WTC11 (cell line): ENCODE data around the gene RUBCN.
"Not testable (repeated sequence)": the region's sequence is repeated elsewhere in the genome, so short reads cannot be mapped to it uniquely, and the experiment has no call there.

Experiments
- AFF4 ChIP-seq: sonication (generic); formaldehyde crosslinking; IDR thresholded peaks from 2 replicates; pipeline ENCODE4 v1.8.1; 2023; ENCODE audit warnings: mild to moderate bottlenecking, missing genetic modification reagents, borderline replicate concordance
- ATF2 ChIP-seq: sonication (generic); formaldehyde crosslinking; IDR thresholded peaks from 2 replicates; pipeline ENCODE4 v1.8.1; 2022; ENCODE audit warnings: low read depth, missing genetic modification reagents, borderline replicate concordance
- ELF4 ChIP-seq: sonication (generic); formaldehyde crosslinking; IDR thresholded peaks from 2 replicates; pipeline ENCODE4 v1.8.1; 2022; ENCODE audit warnings: low read depth, mild to moderate bottlenecking, moderate library complexity, missing genetic modification reagents
- JAZF1 ChIP-seq: fragments of 250-450 bp; sonication (Bioruptor Pico); IDR thresholded peaks from 2 replicates; pipeline ENCODE4 v1.9.0; 2021; ENCODE audit warnings: moderate library complexity, mild to moderate bottlenecking, inconsistent platforms
- NFATC4 ChIP-seq: fragments of 250-450 bp; sonication (Bioruptor Pico); IDR thresholded peaks from 2 replicates; pipeline ENCODE4 v1.9.0; 2021; ENCODE audit warnings: mild to moderate bottlenecking
- NR3C1 ChIP-seq: sonication (generic); formaldehyde crosslinking; conservative IDR thresholded peaks from 2 replicates; pipeline ENCODE4 v1.8.1; 2023; ENCODE audit warnings: low read depth, mild to moderate bottlenecking, missing genetic modification reagents
- SMAD3 ChIP-seq: sonication (generic); formaldehyde crosslinking; IDR thresholded peaks from 2 replicates; pipeline ENCODE4 v1.8.0; 2022; ENCODE audit warnings: missing genetic modification reagents, mild to moderate bottlenecking, borderline replicate concordance
- SOX15 ChIP-seq: fragments of 250-450 bp; sonication (Bioruptor Pico); IDR thresholded peaks from 2 replicates; pipeline ENCODE4 v1.9.0; 2021; ENCODE audit warnings: mild to moderate bottlenecking
- TCF7 ChIP-seq: sonication (generic); formaldehyde crosslinking; IDR thresholded peaks from 2 replicates; pipeline ENCODE4 v1.8.0; 2022; ENCODE audit warnings: mild to moderate bottlenecking, low read depth, missing genetic modification reagents, moderate library complexity
- USF2 ChIP-seq: sonication (generic); formaldehyde crosslinking; IDR thresholded peaks from 2 replicates; pipeline ENCODE4 v1.8.1; 2023; ENCODE audit warnings: mild to moderate bottlenecking, missing genetic modification reagents, moderate library complexity
- TF ChIP-seq, protein P1 (sequence below): sonication (generic); formaldehyde crosslinking; IDR thresholded peaks from 2 replicates; pipeline ENCODE4 v1.8.1; 2022; ENCODE audit warnings: mild to moderate bottlenecking, missing genetic modification reagents, moderate library complexity, borderline replicate concordance
- TF ChIP-seq, protein P2 (sequence below): sonication (generic); formaldehyde crosslinking; IDR thresholded peaks from 2 replicates; pipeline ENCODE4 v1.8.0; 2022; ENCODE audit warnings: mild to moderate bottlenecking, missing genetic modification reagents
- TF ChIP-seq, protein P3 (sequence below): fragments of 200-600 bp; IDR thresholded peaks from 2 replicates; pipeline ENCODE4 v1.8.0; 2022; ENCODE audit warnings: antibody characterized with exemption

DNA sequence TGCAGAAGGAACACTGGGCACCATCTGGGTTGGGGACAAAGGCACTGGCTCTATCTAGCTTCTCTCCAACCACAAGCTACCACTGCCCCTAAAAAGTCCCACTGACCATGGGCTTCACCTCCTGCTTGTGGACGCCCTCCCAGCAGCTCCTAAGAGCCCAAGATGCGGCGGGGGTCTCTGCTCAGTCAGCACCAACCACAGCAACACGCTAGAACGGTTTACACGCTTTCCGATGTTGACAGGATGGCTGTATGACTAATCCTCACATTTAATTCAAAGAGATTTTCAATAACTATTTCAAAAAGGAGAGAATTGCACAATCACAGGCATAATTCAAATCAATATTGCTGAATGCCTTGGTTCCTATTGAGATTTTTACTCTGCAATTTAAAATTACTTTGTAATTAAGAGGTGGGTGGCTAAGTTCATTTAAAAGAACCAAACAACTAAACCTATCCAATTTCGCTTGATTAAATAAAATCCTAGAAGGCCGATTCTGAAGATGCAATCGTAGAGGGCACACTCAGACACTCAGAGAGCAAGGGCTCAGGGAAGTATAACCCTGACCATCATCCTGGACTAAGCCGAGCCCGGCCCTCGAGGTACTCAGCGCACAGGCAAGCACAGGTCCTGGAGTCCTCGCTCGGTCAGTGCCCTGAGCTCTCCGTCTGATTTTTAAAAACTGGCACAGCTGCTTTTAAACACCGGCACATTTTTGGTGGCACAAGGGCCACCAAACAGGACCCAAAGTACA, 110.1 kb downstream of the RUBCN start:
- TF ChIP-seq SOX15 (CRISPR knock-in tag); ELF4; AFF4 (CRISPR knock-in tag); USF2; SMAD3 (CRISPR knock-in tag); NR3C1 (CRISPR knock-in tag); NFATC4 (CRISPR knock-in tag); JAZF1 (CRISPR knock-in tag); ATF2 (CRISPR knock-in tag); TCF7 (CRISPR knock-in tag): not testable (repeated sequence)
- TF ChIP-seq, protein P1, sequence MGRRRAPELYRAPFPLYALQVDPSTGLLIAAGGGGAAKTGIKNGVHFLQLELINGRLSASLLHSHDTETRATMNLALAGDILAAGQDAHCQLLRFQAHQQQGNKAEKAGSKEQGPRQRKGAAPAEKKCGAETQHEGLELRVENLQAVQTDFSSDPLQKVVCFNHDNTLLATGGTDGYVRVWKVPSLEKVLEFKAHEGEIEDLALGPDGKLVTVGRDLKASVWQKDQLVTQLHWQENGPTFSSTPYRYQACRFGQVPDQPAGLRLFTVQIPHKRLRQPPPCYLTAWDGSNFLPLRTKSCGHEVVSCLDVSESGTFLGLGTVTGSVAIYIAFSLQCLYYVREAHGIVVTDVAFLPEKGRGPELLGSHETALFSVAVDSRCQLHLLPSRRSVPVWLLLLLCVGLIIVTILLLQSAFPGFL (CRISPR knock-in tag), result not testable (repeated sequence)
- TF ChIP-seq, protein P2, sequence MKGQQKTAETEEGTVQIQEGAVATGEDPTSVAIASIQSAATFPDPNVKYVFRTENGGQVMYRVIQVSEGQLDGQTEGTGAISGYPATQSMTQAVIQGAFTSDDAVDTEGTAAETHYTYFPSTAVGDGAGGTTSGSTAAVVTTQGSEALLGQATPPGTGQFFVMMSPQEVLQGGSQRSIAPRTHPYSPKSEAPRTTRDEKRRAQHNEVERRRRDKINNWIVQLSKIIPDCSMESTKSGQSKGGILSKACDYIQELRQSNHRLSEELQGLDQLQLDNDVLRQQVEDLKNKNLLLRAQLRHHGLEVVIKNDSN (CRISPR knock-in tag), result not testable (repeated sequence)
- TF ChIP-seq, protein P3, sequence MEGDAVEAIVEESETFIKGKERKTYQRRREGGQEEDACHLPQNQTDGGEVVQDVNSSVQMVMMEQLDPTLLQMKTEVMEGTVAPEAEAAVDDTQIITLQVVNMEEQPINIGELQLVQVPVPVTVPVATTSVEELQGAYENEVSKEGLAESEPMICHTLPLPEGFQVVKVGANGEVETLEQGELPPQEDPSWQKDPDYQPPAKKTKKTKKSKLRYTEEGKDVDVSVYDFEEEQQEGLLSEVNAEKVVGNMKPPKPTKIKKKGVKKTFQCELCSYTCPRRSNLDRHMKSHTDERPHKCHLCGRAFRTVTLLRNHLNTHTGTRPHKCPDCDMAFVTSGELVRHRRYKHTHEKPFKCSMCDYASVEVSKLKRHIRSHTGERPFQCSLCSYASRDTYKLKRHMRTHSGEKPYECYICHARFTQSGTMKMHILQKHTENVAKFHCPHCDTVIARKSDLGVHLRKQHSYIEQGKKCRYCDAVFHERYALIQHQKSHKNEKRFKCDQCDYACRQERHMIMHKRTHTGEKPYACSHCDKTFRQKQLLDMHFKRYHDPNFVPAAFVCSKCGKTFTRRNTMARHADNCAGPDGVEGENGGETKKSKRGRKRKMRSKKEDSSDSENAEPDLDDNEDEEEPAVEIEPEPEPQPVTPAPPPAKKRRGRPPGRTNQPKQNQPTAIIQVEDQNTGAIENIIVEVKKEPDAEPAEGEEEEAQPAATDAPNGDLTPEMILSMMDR, result not testable (repeated sequence)
